SK-N-SH (cell line): ENCODE data around the gene PRAF2. TPM values are rescaled to one million over a fixed set of nuclear protein-coding genes. Genes with fewer than 3 reads are reported as not detected.

Source experiments
- CTCF ChIA-PET: fragments of 300-600, 350-600 bp; formaldehyde crosslinking; extraction: SDS; loops from one replicate; lab custom pipeline; 2021; lab: Yijun Ruan, JAX
- POLR2A ChIA-PET: fragments of 350-600 bp; sonication (Branson Sonifier 250); formaldehyde crosslinking; extraction: SDS; loops from one replicate; lab custom pipeline; 2020; ENCODE audit warnings: antibody characterized with exemption, inconsistent platforms; lab: Yijun Ruan, JAX
- DNase-seq: peaks from one replicate; pipeline ENCODE4 v3.0.0; 2012
- H2AFZ ChIP-seq: fragments of 200-600 bp; sonication (generic); 2 replicates; pipeline ENCODE4 v1.8.1; 2016; ENCODE audit warnings: antibody characterized with exemption, mild to moderate bottlenecking, low read depth
- H3F3A ChIP-seq: fragments of 200-600 bp; sonication (generic); replicated peaks from 2 replicates; pipeline ENCODE3; 2016; ENCODE audit warnings: antibody characterized with exemption, mild to moderate bottlenecking; ENCODE audit not compliant: insufficient read depth
- H3K27ac ChIP-seq, 2 experiments: fragments of 200-500 bp in 1 of 2; fragments of 200-600 bp in 1 of 2; sonication (Bioruptor generic) in 1 of 2; sonication (generic), shearing (Covaris generic) in 1 of 2; 2 replicates each; pipeline versions ENCODE4 v1.5.1 to v1.6.1; 2014 to 2016; ENCODE audit warnings: low read depth in 2 of 2, inconsistent platforms in 1 of 2, low read length in 1 of 2, mild to moderate bottlenecking in 1 of 2, mixed read lengths in 1 of 2
- H3K27me3 ChIP-seq: fragments of 200-600 bp; sonication (generic), shearing (Covaris generic); 2 replicates; pipeline ENCODE4 v1.6.1; 2016; ENCODE audit warnings: mixed run types; ENCODE audit not compliant: insufficient read depth
- H3K36me3 ChIP-seq, 2 experiments: fragments of 200-500 bp in 1 of 2; fragments of 200-600 bp in 1 of 2; sonication (Bioruptor generic) in 1 of 2; sonication (generic) in 1 of 2; replicated peaks in 1 of 2; 2 replicates each; pipeline versions ENCODE3 to v1.5.1; 2014 to 2016; ENCODE audit warnings: low read length in 1 of 2, mild to moderate bottlenecking in 1 of 2; ENCODE audit not compliant: insufficient read depth in 2 of 2, control insufficient read depth in 1 of 2
- H3K4me1 ChIP-seq, 2 experiments: fragments of 200-500 bp in 1 of 2; fragments of 200-600 bp in 1 of 2; sonication (Bioruptor generic) in 1 of 2; sonication (generic), shearing (Covaris generic) in 1 of 2; 2 replicates each; pipeline versions ENCODE4 v1.5.1 to v1.6.1; 2014 to 2016; ENCODE audit warnings: low read depth in 1 of 2, low read length in 1 of 2, mixed run types in 1 of 2; ENCODE audit not compliant: insufficient read depth in 2 of 2, control insufficient read depth in 1 of 2
- H3K4me2 ChIP-seq: fragments of 200-600 bp; sonication (generic), shearing (Covaris generic); 2 replicates; pipeline ENCODE4 v1.6.1; 2017; ENCODE audit warnings: mixed run types
- H3K4me3 ChIP-seq, 2 experiments: fragments of 200-500 bp in 1 of 2; fragments of 200-600 bp in 1 of 2; sonication (Bioruptor generic) in 1 of 2; sonication (generic), shearing (Covaris generic) in 1 of 2; 2 replicates each; pipeline versions ENCODE4 v1.5.1 to v1.8.1; 2014 to 2016; ENCODE audit warnings: low read depth in 2 of 2, inconsistent platforms in 1 of 2, low read length in 1 of 2, mild to moderate bottlenecking in 1 of 2, mixed read lengths in 1 of 2, moderate library complexity in 1 of 2
- H3K79me2 ChIP-seq: fragments of 200-600 bp; sonication (generic); 2 replicates; pipeline ENCODE4 v1.8.1; 2017; ENCODE audit warnings: mild to moderate bottlenecking; ENCODE audit not compliant: insufficient read depth
- H3K9ac ChIP-seq: fragments of 200-600 bp; sonication (generic); 2 replicates; pipeline ENCODE4 v1.6.1; 2017; ENCODE audit warnings: mixed run types
- H3K9me2 ChIP-seq: fragments of 200-600 bp; sonication (generic); 2 replicates; pipeline ENCODE4 v1.6.1; 2017; ENCODE audit warnings: mixed run types
- H3K9me3 ChIP-seq: fragments of 200-600 bp; sonication (generic); 2 replicates; pipeline ENCODE4 v1.6.1; 2017; ENCODE audit warnings: mixed run types, mild to moderate bottlenecking, moderate library complexity
- H4K20me1 ChIP-seq: fragments of 200-600 bp; sonication (generic); 2 replicates; pipeline ENCODE4 v1.6.1; 2017; ENCODE audit warnings: mild to moderate bottlenecking, mixed run types; ENCODE audit not compliant: insufficient read depth
- CTCF ChIP-seq: fragments of 200-600 bp; sonication (generic); IDR thresholded peaks from 2 replicates; pipeline ENCODE4 v1.6.1; 2017; ENCODE audit warnings: antibody characterized with exemption, mild to moderate bottlenecking, moderate library complexity
- ELF1 ChIP-seq: IDR thresholded peaks from 2 replicates; pipeline ENCODE4 v1.4.0; 2012
- FOSL2 ChIP-seq: IDR thresholded peaks from 2 replicates; pipeline ENCODE4 v1.4.0; 2012; ENCODE audit warnings: low read depth, mild to moderate bottlenecking, moderate library complexity, borderline replicate concordance
- FOXJ3 ChIP-seq: sonication (generic); formaldehyde crosslinking; IDR thresholded peaks from 2 replicates; pipeline ENCODE4 v1.5.1; 2020; ENCODE audit warnings: mild to moderate bottlenecking, missing genetic modification reagents
- FOXM1 ChIP-seq: IDR thresholded peaks from 2 replicates; pipeline ENCODE4 v1.4.0; 2012; ENCODE audit warnings: low read depth, mild to moderate bottlenecking
- IRF3 ChIP-seq: fragments of 150-350 bp; IDR thresholded peaks from 2 replicates; pipeline ENCODE4 v1.6.1; 2016; ENCODE audit warnings: mild to moderate bottlenecking, low read depth, low read length
- JUND ChIP-seq: IDR thresholded peaks from 2 replicates; pipeline ENCODE4 v1.4.0; 2012
- MXI1 ChIP-seq: IDR thresholded peaks from 2 replicates; pipeline ENCODE4 v1.6.1; 2012; ENCODE audit warnings: mild to moderate bottlenecking, low read depth, low read length, improper control_type of control experiment
- NRF1 ChIP-seq: IDR thresholded peaks from 2 replicates; pipeline ENCODE4 v1.6.1; 2012; ENCODE audit warnings: low read depth, mild to moderate bottlenecking, low read length
- RAD21 ChIP-seq: IDR thresholded peaks from 2 replicates; pipeline ENCODE4 v1.6.1; 2012; ENCODE audit warnings: mild to moderate bottlenecking, low read length
- RCOR1 ChIP-seq: fragments of 150-350 bp; IDR thresholded peaks from 2 replicates; pipeline ENCODE4 v1.6.1; 2017; ENCODE audit warnings: antibody characterized with exemption, low read length
- RFX5 ChIP-seq: IDR thresholded peaks from 2 replicates; pipeline ENCODE4 v1.6.1; 2012; ENCODE audit warnings: mild to moderate bottlenecking, improper control_type of control experiment, low read length
- SIN3A ChIP-seq: IDR thresholded peaks from 2 replicates; pipeline ENCODE4 v1.6.1; 2012; ENCODE audit warnings: low read depth, mild to moderate bottlenecking, low read length, moderate library complexity, borderline replicate concordance
- TCF12 ChIP-seq: IDR thresholded peaks from 2 replicates; pipeline ENCODE4 v1.4.0; 2012
- TEAD4 ChIP-seq: IDR thresholded peaks from 2 replicates; pipeline ENCODE4 v1.4.0; 2012; ENCODE audit warnings: mild to moderate bottlenecking, borderline replicate concordance; ENCODE audit not compliant: insufficient read depth
- USF2 ChIP-seq: fragments of 150-350 bp; IDR thresholded peaks from 2 replicates; pipeline ENCODE4 v1.6.1; 2017; ENCODE audit warnings: antibody characterized with exemption, low read length, low read depth, borderline replicate concordance
- YY1 ChIP-seq: IDR thresholded peaks from 2 replicates; pipeline ENCODE4 v1.4.0; 2012; ENCODE audit warnings: low read depth, mild to moderate bottlenecking
- WGBS: methylation state at CpG from one replicate; pipeline ENCODE4 v1.1.6; 2017; ENCODE audit warnings: low lambda C conversion rate; 5-methylcytosine and 5-hydroxymethylcytosine counted together
- polyA plus RNA-seq, 3 experiments: library from polyadenylated mRNA; depleted of rRNA; stranded (reverse); fragments of >200 nt; gene quantifications; 2 replicates each; pipeline ENCODE4 v1.2.3, GENCODE V29; 2012
- TF ChIP-seq, protein P1 (sequence below): IDR thresholded peaks from 2 replicates; pipeline ENCODE4 v1.6.1; 2012; ENCODE audit warnings: mild to moderate bottlenecking, low read depth, low read length, moderate library complexity

The PRAF2 gene
- polyA plus RNA-seq, 1 of the 3 experiments (the other 2 are of a cell fraction), result 91.9 TPM

DNA sequence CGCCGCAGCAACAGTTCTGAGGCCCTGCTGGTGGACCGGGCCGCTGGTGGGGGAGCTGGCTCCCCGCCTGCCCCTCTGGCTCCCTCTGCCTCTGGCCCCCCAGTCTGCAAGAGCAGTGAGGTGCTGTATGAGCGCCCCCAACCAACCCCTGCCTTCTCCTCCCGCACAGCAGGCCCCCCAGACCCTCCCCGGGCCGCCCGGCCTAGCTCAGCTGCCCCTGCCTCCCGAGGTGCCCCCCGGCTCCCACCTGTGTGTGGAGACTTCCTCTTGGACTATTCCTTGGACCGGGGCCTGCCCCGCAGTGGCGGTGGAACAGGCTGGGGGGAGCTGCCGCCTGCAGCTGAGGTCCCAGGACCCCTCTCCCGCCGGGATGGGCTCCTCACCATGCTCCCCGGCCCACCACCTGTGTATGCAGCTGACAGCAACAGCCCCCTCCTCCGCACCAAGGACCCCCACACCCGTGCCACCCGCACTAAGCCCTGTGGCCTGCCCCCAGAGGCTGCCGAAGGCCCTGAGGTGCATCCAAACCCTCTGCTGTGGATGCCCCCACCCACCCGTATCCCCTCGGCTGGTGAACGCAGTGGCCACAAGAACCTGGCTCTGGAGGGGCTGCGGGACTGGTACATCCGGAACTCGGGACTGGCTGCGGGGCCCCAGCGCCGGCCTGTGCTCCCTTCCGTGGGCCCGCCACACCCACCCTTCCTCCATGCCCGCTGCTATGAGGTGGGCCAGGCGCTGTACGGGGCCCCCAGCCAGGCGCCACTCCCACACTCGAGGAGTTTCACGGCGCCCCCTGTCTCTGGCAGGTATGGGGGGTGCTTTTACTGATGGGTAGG is 6.3 kb downstream of the PRAF2 start:
- Histone ChIP-seq H3K4me1 (peaks cover 0 to 6% of the 10 kb centered on the region in 2 experiments; a peak in 1 of 4 replicates), H3K27me3 (no peaks in the 10 kb centered on the region), H3K36me3 (no peaks in the 10 kb centered on the region), H3K9me2 (no peaks in the 10 kb centered on the region), H3K27ac (no peak overlapping the region), H3K79me2 (peaks cover 12% of the 10 kb centered on the region; the same call in 1 of the 2 replicates), H3K4me3 (no peak overlapping the region), H3K4me2 (no peak overlapping the region), H4K20me1 (0 out of 2 replicates have a peak, but pooled peaks cover 5% of the 10 kb centered on the region), H2AFZ (no peak overlapping the region), H3K9ac (no peak overlapping the region), H3K9me3 (no peaks in the 10 kb centered on the region), H3F3A (no peaks in the 10 kb centered on the region)
- TF ChIP-seq FOXJ3 (no peak), TCF12 (no peak), MXI1 (no peak), YY1 (no peak), RCOR1 (no peak), SIN3A (no peak), NRF1 (no peak), TEAD4 (no peak), RFX5 (no peak), JUND (no peak), RAD21 (no peak)
- TF ChIP-seq, protein P1, sequence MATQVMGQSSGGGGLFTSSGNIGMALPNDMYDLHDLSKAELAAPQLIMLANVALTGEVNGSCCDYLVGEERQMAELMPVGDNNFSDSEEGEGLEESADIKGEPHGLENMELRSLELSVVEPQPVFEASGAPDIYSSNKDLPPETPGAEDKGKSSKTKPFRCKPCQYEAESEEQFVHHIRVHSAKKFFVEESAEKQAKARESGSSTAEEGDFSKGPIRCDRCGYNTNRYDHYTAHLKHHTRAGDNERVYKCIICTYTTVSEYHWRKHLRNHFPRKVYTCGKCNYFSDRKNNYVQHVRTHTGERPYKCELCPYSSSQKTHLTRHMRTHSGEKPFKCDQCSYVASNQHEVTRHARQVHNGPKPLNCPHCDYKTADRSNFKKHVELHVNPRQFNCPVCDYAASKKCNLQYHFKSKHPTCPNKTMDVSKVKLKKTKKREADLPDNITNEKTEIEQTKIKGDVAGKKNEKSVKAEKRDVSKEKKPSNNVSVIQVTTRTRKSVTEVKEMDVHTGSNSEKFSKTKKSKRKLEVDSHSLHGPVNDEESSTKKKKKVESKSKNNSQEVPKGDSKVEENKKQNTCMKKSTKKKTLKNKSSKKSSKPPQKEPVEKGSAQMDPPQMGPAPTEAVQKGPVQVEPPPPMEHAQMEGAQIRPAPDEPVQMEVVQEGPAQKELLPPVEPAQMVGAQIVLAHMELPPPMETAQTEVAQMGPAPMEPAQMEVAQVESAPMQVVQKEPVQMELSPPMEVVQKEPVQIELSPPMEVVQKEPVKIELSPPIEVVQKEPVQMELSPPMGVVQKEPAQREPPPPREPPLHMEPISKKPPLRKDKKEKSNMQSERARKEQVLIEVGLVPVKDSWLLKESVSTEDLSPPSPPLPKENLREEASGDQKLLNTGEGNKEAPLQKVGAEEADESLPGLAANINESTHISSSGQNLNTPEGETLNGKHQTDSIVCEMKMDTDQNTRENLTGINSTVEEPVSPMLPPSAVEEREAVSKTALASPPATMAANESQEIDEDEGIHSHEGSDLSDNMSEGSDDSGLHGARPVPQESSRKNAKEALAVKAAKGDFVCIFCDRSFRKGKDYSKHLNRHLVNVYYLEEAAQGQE, result no peak
- WGBS, result 84% methylated on average over 13 of the region's 41 CpGs
- ChIA-PET POLR2A (interaction anchor here (1.1 kb wide), 1 partner anchor 11 kb away, joined by 3 read pairs; no protein-coding TSS in a partner anchor), CTCF (interaction anchor here (0.6 to 1.3 kb wide), 3 partner anchors 25 to 436 kb away, joined by 3 read pairs; no protein-coding TSS in a partner anchor)
- peak; percentile 44 for DNase-seq

- Histone ChIP-seq H3F3A (no peaks in the 10 kb centered on the region), H3K9me2 (no peaks in the 10 kb centered on the region), H3K9me3 (no peaks in the 10 kb centered on the region), H3K4me3 (no peak overlapping the region), H3K27me3 (no peaks in the 10 kb centered on the region; the same call in 1 of the 2 replicates), H3K4me2 (no peak overlapping the region), H3K36me3 (no peaks in the 10 kb centered on the region), H3K27ac (no peak overlapping the region), H4K20me1 (0 out of 2 replicates have a peak, but pooled peaks cover 5% of the 10 kb centered on the region), H3K9ac (no peak overlapping the region), H2AFZ (no peak overlapping the region), H3K79me2 (peaks cover 8% of the 10 kb centered on the region; the same call in 1 of the 2 replicates), H3K4me1 (peaks cover 0 to 2% of the 10 kb centered on the region in 2 experiments; a peak in 1 of 4 replicates)
- CTCF ChIA-PET, result no interaction called here
- WGBS, result 73% methylated on average over 4 of the region's 9 CpGs
- no peak for DNase-seq
- POLR2A ChIA-PET, result no interaction called here
- no peak for TF ChIP-seq USF2
- TF ChIP-seq ELF1, result no peak
- no peak for TF ChIP-seq FOSL2
- TF ChIP-seq TCF12, result no peak
- no peak for TF ChIP-seq RCOR1
- TF ChIP-seq RFX5, result no peak
- TF ChIP-seq IRF3, result no peak
- no peak for TF ChIP-seq TEAD4
- no peak for TF ChIP-seq CTCF
- no peak for TF ChIP-seq FOXJ3
- TF ChIP-seq MXI1, result no peak
- no peak for TF ChIP-seq SIN3A
- TF ChIP-seq RAD21, result no peak
- TF ChIP-seq FOXM1, result no peak
Observed at GRCh38 chrX:49066690-49067089, 7.1 kb downstream of the PRAF2 start.
